ENCODE results near the gene BANP. TPM values are rescaled to one million over a fixed set of nuclear protein-coding genes. Genes with fewer than 3 reads are reported as not detected.
A peak's percentile ranks its signal among the peaks of the same experiment; 100 is the strongest.
"Not testable (repeated sequence)": the region's sequence is repeated elsewhere in the genome, so short reads cannot be mapped to it uniquely, and the experiment has no call there.

BANP gene
- total RNA-seq, 5 donors from 2014 or later (not counting 1 experiment from before 2014, with no cell fraction given) = 57.1 to 81.9 (median 69.4) TPM

DNA sequence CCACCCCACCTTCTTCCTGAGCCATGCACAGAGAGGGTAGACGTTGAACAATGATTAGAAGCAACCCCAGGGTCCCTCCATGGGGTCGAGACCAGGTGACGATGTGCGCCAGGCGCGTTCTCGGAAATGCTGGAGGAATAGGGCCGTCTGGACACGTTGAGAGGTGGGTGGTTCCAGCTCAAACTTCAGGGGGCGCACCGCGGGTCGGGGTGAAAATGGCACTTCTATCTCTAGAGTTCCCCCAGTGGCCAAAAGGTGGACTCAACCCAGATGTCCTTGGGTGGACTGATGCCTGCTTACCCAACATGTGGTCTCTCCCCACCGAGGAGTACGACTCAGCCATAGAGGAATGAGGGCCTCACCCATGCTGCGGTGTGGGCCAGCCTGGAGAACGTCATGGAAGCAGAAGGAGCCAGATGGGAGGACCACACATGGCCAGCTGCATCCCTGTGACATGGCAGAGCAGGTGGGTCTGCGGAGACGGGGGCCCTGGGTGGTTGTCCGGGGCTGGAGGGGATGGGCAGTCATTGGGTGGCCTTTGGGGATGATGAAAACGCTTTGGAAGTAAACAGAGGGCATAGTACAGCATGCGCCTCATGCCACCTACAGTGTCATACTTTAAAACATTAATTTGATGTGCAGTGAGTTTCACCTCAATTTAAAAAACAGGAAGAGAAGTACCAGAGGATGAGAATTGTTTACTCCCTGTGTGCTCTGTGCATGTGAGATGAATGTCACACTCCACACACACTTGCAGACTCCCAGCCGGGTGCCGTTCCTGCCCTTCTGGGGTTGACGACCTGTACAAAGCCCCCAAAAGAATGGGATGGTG is 147.7 kb downstream of the BANP start:
- H3K4me3 ChIP-seq (ENCODE audit: control insufficient read depth in 1 of 2, extremely low read depth in 1 of 2, low read length in 1 of 2); H3K9me3 ChIP-seq; CTCF ChIA-PET; H3K36me3 ChIP-seq (ENCODE audit: control insufficient read depth in 2 of 2, extremely low read depth in 1 of 2, insufficient read depth in 1 of 2, low read length in 1 of 2); H3K4me1 Mint-ChIP-seq; H3K4me3 Mint-ChIP-seq; H3K27ac ChIP-seq (ENCODE audit: low read length); H3K27ac Mint-ChIP-seq; DNase-seq; POLR2A ChIA-PET; H3K36me3 Mint-ChIP-seq; H3K9me3 Mint-ChIP-seq; H3K4me1 ChIP-seq (ENCODE audit: control insufficient read depth in 1 of 2, extremely low read depth in 1 of 2, insufficient read depth in 2 of 2, low read length in 2 of 2): not testable (repeated sequence)
- peak in 1 of 4 experiments; percentile 52 for ATAC-seq (replicated peaks in 1 of 4)
- peaks cover 2 to 19% of the 10 kb centered on the region in 2 experiments for H3K27me3 ChIP-seq (replicated peaks in 1 of 2; ENCODE audit: control insufficient read depth in 2 of 2, extremely low read depth in 1 of 2, insufficient read depth in 2 of 2, low read length in 1 of 2)
- WGBS (ENCODE audit: insufficient coverage) = 80% methylated on average over 19 of the region's 25 CpGs
- peaks cover 12 to 23% of the 10 kb centered on the region in 2 donors for H3K27me3 Mint-ChIP-seq

DNA sequence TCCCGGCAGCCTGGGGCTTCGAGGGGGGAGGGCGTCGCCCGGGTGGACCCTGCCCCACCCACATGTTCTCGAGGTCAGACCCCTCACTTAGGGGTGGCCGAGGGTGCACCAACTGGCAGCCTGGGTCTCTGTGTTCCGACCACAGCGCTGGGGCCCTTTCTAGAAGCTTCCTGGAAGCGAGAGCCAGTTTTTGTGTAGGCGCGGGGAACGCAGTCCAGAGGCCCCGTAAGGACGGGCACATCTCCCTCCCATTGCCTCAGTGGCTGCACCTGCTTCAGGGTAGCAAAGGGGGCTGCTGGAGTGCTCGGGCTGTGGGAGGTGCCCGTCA is 148.3 kb downstream of the BANP start:
- no peaks in the 10 kb centered on the region for H3K4me1 Mint-ChIP-seq
- peaks cover 4% of the 10 kb centered on the region for H3K36me3 Mint-ChIP-seq
- no peaks in the 10 kb centered on the region for H3K36me3 ChIP-seq (ENCODE audit: control insufficient read depth in 2 of 2, extremely low read depth in 1 of 2, insufficient read depth in 1 of 2, low read length in 1 of 2)
- H3K27ac Mint-ChIP-seq = no peak overlapping the region
- no peak overlapping the region for H3K27ac ChIP-seq (ENCODE audit: low read length)
- no peaks in the 10 kb centered on the region for H3K9me3 ChIP-seq
- ATAC-seq (replicated peaks in 1 of 4) (no peak), DNase-seq (no peak)
- peaks cover 2 to 19% of the 10 kb centered on the region in 2 experiments for H3K27me3 ChIP-seq (replicated peaks in 1 of 2; ENCODE audit: control insufficient read depth in 2 of 2, extremely low read depth in 1 of 2, insufficient read depth in 2 of 2, low read length in 1 of 2)
- no peak overlapping the region for H3K4me3 ChIP-seq (ENCODE audit: control insufficient read depth in 1 of 2, extremely low read depth in 1 of 2, low read length in 1 of 2)
- no peak overlapping the region for H3K4me3 Mint-ChIP-seq
- ChIA-PET CTCF (no interaction called here), POLR2A (no interaction called here)
- peaks cover 0 to 8% (median 6%) of the 10 kb centered on the region in 3 donors for H3K9me3 Mint-ChIP-seq
- WGBS (ENCODE audit: insufficient coverage) = 88% methylated on average over 14 of the region's 17 CpGs
- H3K27me3 Mint-ChIP-seq = peaks cover 12 to 23% of the 10 kb centered on the region in 2 donors
- H3K4me1 ChIP-seq (ENCODE audit: control insufficient read depth in 1 of 2, extremely low read depth in 1 of 2, insufficient read depth in 2 of 2, low read length in 2 of 2) = no peaks in the 10 kb centered on the region

DNA sequence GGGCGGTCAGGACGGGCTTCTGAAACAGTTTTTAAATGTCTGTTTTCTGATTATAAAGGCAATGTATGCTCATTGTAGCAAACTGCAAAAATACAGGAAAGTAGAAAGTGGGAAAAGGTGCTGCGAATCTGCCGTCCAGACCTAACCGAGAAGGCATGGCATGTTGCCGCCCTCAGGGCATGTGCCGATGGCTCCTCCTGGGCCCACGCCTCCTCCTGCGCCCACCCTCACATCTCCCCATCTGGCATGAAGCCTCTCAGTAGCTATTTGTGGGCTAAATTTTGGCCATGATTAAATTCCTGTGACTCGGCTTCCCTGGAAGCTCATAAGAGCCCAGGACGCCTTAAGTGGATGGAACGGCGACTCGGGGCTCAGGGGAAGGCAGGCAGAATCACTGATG is 148.7 kb downstream of the BANP start:
- H3K27ac Mint-ChIP-seq; ATAC-seq (replicated peaks in 1 of 4); H3K9me3 Mint-ChIP-seq; POLR2A ChIA-PET; CTCF ChIA-PET; H3K4me1 Mint-ChIP-seq; H3K9me3 ChIP-seq; H3K4me3 Mint-ChIP-seq; H3K4me3 ChIP-seq (ENCODE audit: control insufficient read depth in 1 of 2, extremely low read depth in 1 of 2, low read length in 1 of 2); H3K36me3 Mint-ChIP-seq; DNase-seq; H3K4me1 ChIP-seq (ENCODE audit: control insufficient read depth in 1 of 2, extremely low read depth in 1 of 2, insufficient read depth in 2 of 2, low read length in 2 of 2); H3K36me3 ChIP-seq (ENCODE audit: control insufficient read depth in 2 of 2, extremely low read depth in 1 of 2, insufficient read depth in 1 of 2, low read length in 1 of 2); H3K27ac ChIP-seq (ENCODE audit: low read length): not testable (repeated sequence)
- peaks cover 2 to 19% of the 10 kb centered on the region in 2 experiments for H3K27me3 ChIP-seq (replicated peaks in 1 of 2; ENCODE audit: control insufficient read depth in 2 of 2, extremely low read depth in 1 of 2, insufficient read depth in 2 of 2, low read length in 1 of 2)
- peaks cover 12 to 23% of the 10 kb centered on the region in 2 donors for H3K27me3 Mint-ChIP-seq
- 91% methylated on average over 9 of the region's 14 CpGs for WGBS (ENCODE audit: insufficient coverage)

DNA sequence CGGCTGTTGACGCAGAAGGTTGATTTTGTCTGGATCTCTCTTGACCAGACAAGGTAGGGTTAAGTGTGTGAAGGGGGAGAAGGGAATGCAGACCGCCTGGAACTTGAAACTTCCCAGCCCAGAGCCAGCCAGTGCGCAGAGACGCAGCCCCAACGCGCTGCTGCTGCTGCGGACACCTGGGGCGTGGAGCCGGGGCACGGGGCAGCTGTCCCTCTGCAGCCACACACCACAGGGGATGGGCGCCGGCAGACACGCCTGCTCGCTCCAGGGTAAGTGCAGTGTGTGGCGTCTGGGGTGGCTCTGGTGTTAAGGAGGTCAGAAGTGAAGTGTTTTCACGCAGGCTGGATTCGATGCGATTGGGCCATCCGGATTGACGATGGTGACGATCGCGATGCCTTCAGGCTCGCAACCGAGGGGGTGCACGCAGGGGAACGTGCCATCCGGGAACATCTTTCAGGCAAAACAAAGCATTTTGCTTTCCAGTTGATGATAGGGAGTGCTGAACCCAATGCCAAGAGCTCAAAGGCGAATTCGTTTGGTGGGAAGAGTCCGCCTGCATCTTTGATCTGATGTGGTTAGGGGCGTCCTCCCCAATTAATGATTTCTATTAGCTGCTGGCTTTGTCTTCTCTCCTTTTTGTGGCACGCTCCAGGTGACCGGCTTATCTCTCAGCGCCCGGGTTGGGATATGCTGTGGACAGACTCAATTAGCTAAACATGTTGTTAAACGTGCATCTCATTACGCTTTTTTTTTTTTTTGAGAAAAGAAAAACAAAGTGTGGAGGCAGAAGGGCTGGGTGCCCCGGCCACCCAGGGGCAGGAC is 149.8 kb downstream of the BANP start:
- H3K9me3 ChIP-seq; H3K36me3 Mint-ChIP-seq; H3K9me3 Mint-ChIP-seq; H3K27ac Mint-ChIP-seq; H3K27ac ChIP-seq (ENCODE audit: low read length); POLR2A ChIA-PET; H3K4me3 Mint-ChIP-seq; H3K4me1 ChIP-seq (ENCODE audit: control insufficient read depth in 1 of 2, extremely low read depth in 1 of 2, insufficient read depth in 2 of 2, low read length in 2 of 2); H3K4me3 ChIP-seq (ENCODE audit: control insufficient read depth in 1 of 2, extremely low read depth in 1 of 2, low read length in 1 of 2); H3K36me3 ChIP-seq (ENCODE audit: control insufficient read depth in 2 of 2, extremely low read depth in 1 of 2, insufficient read depth in 1 of 2, low read length in 1 of 2); CTCF ChIA-PET; H3K4me1 Mint-ChIP-seq; DNase-seq; ATAC-seq (replicated peaks in 1 of 4): not testable (repeated sequence)
- H3K27me3 Mint-ChIP-seq = peaks cover 12 to 23% of the 10 kb centered on the region in 2 donors
- 47% methylated on average over 21 of the region's 40 CpGs for WGBS (ENCODE audit: insufficient coverage)
- peaks cover 2 to 19% of the 10 kb centered on the region in 2 experiments for H3K27me3 ChIP-seq (replicated peaks in 1 of 2; ENCODE audit: control insufficient read depth in 2 of 2, extremely low read depth in 1 of 2, insufficient read depth in 2 of 2, low read length in 1 of 2)

DNA sequence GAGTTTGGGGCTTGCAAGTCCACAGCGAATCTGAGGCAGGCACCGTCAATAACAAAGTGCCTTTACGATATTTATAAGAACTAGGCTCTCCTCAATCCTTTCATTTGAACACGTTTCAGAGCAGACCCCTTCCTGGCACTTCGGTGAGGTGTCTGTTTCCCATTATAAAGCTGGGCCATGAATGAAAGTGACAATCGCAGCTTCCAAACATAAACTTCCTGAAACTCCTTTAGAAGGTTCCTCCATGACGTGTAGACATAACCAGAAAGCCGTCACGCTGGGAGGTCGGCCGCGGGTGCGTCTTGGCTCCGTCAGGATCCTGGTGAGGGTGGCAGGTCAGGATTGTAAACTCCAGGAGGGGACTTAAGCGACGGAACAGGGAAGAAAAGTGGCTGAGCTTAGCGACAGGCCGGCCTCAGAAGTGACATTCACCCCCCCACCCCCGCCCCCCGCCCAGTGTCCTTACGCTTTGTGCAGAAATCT is 150.4 kb downstream of the BANP start:
- H3K36me3 Mint-ChIP-seq; H3K4me3 ChIP-seq (ENCODE audit: control insufficient read depth in 1 of 2, extremely low read depth in 1 of 2, low read length in 1 of 2); POLR2A ChIA-PET; H3K9me3 ChIP-seq; H3K9me3 Mint-ChIP-seq; H3K4me1 Mint-ChIP-seq; H3K27ac ChIP-seq (ENCODE audit: low read length); CTCF ChIA-PET; ATAC-seq (replicated peaks in 1 of 4); H3K36me3 ChIP-seq (ENCODE audit: control insufficient read depth in 2 of 2, extremely low read depth in 1 of 2, insufficient read depth in 1 of 2, low read length in 1 of 2); H3K27ac Mint-ChIP-seq; H3K4me3 Mint-ChIP-seq; DNase-seq; H3K4me1 ChIP-seq (ENCODE audit: control insufficient read depth in 1 of 2, extremely low read depth in 1 of 2, insufficient read depth in 2 of 2, low read length in 2 of 2): not testable (repeated sequence)
- peaks cover 12 to 23% of the 10 kb centered on the region in 2 donors for H3K27me3 Mint-ChIP-seq
- WGBS (ENCODE audit: insufficient coverage) = 20% methylated on average over 8 of the region's 21 CpGs
- peaks cover 2 to 19% of the 10 kb centered on the region in 2 experiments for H3K27me3 ChIP-seq (replicated peaks in 1 of 2; ENCODE audit: control insufficient read depth in 2 of 2, extremely low read depth in 1 of 2, insufficient read depth in 2 of 2, low read length in 1 of 2)

GRCh38 chr16:88102597-88102996 is 151.4 kb downstream of the BANP start:
- ChIA-PET POLR2A (no interaction called here), CTCF (no interaction called here)
- peaks cover 2 to 19% of the 10 kb centered on the region in 2 experiments for H3K27me3 ChIP-seq (replicated peaks in 1 of 2; ENCODE audit: control insufficient read depth in 2 of 2, extremely low read depth in 1 of 2, insufficient read depth in 2 of 2, low read length in 1 of 2)
- H3K4me1 Mint-ChIP-seq = no peaks in the 10 kb centered on the region
- H3K4me3 Mint-ChIP-seq = no peak overlapping the region
- H3K9me3 ChIP-seq = no peaks in the 10 kb centered on the region
- H3K36me3 Mint-ChIP-seq = no peaks in the 10 kb centered on the region
- H3K4me1 ChIP-seq (ENCODE audit: control insufficient read depth in 1 of 2, extremely low read depth in 1 of 2, insufficient read depth in 2 of 2, low read length in 2 of 2) = no peaks in the 10 kb centered on the region
- no peak for DNase-seq
- no peaks in the 10 kb centered on the region for H3K36me3 ChIP-seq (ENCODE audit: control insufficient read depth in 2 of 2, extremely low read depth in 1 of 2, insufficient read depth in 1 of 2, low read length in 1 of 2)
- H3K9me3 Mint-ChIP-seq = no peaks in the 10 kb centered on the region
- ATAC-seq (replicated peaks in 1 of 4) = no peak
- H3K27ac Mint-ChIP-seq = no peak overlapping the region
- no peak overlapping the region for H3K4me3 ChIP-seq (ENCODE audit: control insufficient read depth in 1 of 2, extremely low read depth in 1 of 2, low read length in 1 of 2)
- no peak overlapping the region for H3K27ac ChIP-seq (ENCODE audit: low read length)
- H3K27me3 Mint-ChIP-seq = peaks cover 12 to 23% of the 10 kb centered on the region in 2 donors
- WGBS (ENCODE audit: insufficient coverage) = 83% methylated on average over 11 of the region's 17 CpGs
